ENCODE results near the gene ZNF823. TPM values are rescaled to one million over a fixed set of nuclear protein-coding genes. Genes with fewer than 3 reads are reported as not detected.

Gene ZNF823
- total and polyA plus RNA-seq, 2 donors (not counting 1 experiment from before 2014, with no cell fraction given), result 1.8 to 5.1 TPM

DNA sequence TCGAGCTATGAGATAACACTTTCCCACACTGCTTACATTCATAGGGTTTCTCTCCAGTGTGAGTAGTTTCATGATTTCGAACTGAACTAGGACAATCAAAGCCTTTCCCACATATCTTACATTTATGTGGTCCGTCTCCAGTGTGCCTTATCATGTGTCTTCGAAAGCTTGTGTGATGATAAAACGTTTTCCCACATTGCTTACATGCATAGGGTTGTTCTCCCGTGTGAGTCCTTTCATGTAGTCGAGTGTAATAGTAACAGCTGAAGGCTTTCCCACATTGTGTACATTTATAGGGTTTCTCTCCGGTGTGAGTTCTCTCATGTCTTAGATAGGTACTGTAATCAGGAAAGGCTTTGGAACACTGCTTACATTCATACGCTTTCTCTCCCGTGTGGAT lies 16.3 kb downstream of the ZNF823 start:
- no peak overlapping the region for H3K27ac ChIP-seq (ENCODE audit: low read length in 2 of 2)
- intact Hi-C loops (cut with micrococcal nuclease), result no loop called here
- H3K4me1 ChIP-seq (ENCODE audit: control insufficient read depth in 2 of 2, insufficient read depth in 2 of 2, low read length in 2 of 2), result no peaks in the 10 kb centered on the region
- no peak overlapping the region for H3K4me3 ChIP-seq (ENCODE audit: control extremely low read depth in 1 of 5, extremely low read depth in 1 of 5, insufficient read depth in 1 of 5, low read depth in 2 of 5, low read length in 4 of 5)
- Mint-ChIP-seq H3K4me1 (no peaks in the 10 kb centered on the region), H3K27me3 (no peaks in the 10 kb centered on the region), H3K9me3 (ENCODE audit: insufficient read depth) (peaks cover 13% of the 10 kb centered on the region), H3K4me3 (no peak overlapping the region), H3K27ac (no peak overlapping the region)
- POLR2A ChIA-PET, result no interaction called here
- no peak overlapping the region for H3K4me2 ChIP-seq (replicated peaks; ENCODE audit: low read depth, low read length, poor library complexity, severe bottlenecking)
- no peak for DNase-seq
- H3K27me3 ChIP-seq (replicated peaks in 1 of 4; ENCODE audit: control extremely low read depth in 1 of 4, control insufficient read depth in 3 of 4, insufficient read depth in 4 of 4, low read length in 3 of 4), result no peaks in the 10 kb centered on the region
- TF ChIP-seq, protein P1, sequence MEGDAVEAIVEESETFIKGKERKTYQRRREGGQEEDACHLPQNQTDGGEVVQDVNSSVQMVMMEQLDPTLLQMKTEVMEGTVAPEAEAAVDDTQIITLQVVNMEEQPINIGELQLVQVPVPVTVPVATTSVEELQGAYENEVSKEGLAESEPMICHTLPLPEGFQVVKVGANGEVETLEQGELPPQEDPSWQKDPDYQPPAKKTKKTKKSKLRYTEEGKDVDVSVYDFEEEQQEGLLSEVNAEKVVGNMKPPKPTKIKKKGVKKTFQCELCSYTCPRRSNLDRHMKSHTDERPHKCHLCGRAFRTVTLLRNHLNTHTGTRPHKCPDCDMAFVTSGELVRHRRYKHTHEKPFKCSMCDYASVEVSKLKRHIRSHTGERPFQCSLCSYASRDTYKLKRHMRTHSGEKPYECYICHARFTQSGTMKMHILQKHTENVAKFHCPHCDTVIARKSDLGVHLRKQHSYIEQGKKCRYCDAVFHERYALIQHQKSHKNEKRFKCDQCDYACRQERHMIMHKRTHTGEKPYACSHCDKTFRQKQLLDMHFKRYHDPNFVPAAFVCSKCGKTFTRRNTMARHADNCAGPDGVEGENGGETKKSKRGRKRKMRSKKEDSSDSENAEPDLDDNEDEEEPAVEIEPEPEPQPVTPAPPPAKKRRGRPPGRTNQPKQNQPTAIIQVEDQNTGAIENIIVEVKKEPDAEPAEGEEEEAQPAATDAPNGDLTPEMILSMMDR (IDR thresholded peaks at IDR 0.05), result no peak
- TF ChIP-seq EZH2 (IDR thresholded peaks at IDR 0.05; ENCODE audit: borderline replicate concordance, insufficient read depth, low read depth, low read length, poor library complexity, severe bottlenecking), result no peak
- H4K20me1 ChIP-seq (ENCODE audit: control insufficient read depth, insufficient read depth, low read length, poor library complexity, severe bottlenecking), result no peaks in the 10 kb centered on the region
- WGBS (ENCODE audit: insufficient coverage), result 100% methylated on average over 3 of the region's 10 CpGs
- no peaks in the 10 kb centered on the region for H3K79me2 ChIP-seq (ENCODE audit: control insufficient read depth, insufficient read depth, low read length)
- no peak overlapping the region for H3K9ac ChIP-seq (ENCODE audit: low read length)
- ATAC-seq (ENCODE audit: low read depth), result no peak
- peaks cover 7 to 16% (median 8%) of the 10 kb centered on the region in 3 donors for H3K9me3 ChIP-seq (ENCODE audit: control extremely low read depth in 1 of 3, control insufficient read depth in 2 of 3, insufficient read depth in 1 of 3, low read length in 2 of 3)
- CTCF ChIA-PET, result no interaction called here
- H2AFZ ChIP-seq (ENCODE audit: insufficient read depth, low read depth, low read length, poor library complexity, severe bottlenecking), result no peak overlapping the region
- peaks cover 6 to 14% of the 10 kb centered on the region in 2 experiments for H3K36me3 ChIP-seq (replicated peaks in 1 of 2; ENCODE audit: control extremely low read depth in 1 of 2, control insufficient read depth in 1 of 2, extremely low read depth in 1 of 2, insufficient read depth in 2 of 2, low read length in 1 of 2)

DNA sequence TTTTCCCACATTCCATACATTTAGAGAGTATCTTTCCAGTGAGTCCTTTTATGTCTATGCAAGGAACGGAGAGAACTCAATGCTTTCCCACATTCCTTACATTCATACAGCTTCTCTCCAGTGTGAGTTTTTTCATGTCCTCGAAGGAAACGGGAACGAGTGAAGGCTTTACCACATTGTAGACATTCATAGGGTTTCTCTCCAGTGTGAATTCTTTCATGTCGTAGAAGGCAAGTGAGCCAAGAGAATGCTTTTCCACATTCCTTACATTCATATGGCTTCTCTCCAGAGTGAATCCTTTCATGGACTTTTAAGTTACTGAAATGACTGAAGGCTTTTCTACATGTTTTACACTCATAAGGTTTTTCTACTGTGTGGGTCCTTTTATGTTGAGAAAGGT lies 17.1 kb downstream of the ZNF823 start:
- Mint-ChIP-seq H3K4me1 (no peaks in the 10 kb centered on the region), H3K9me3 (ENCODE audit: insufficient read depth) (peaks cover 13% of the 10 kb centered on the region), H3K27ac (no peak overlapping the region), H3K27me3 (no peaks in the 10 kb centered on the region), H3K4me3 (no peak overlapping the region)
- peaks cover 6 to 14% of the 10 kb centered on the region in 2 experiments for H3K36me3 ChIP-seq (replicated peaks in 1 of 2; ENCODE audit: control extremely low read depth in 1 of 2, control insufficient read depth in 1 of 2, extremely low read depth in 1 of 2, insufficient read depth in 2 of 2, low read length in 1 of 2)
- 100% methylated on average over 3 of the region's 5 CpGs for WGBS (ENCODE audit: insufficient coverage)
- no peak overlapping the region for H3K27ac ChIP-seq (ENCODE audit: low read length in 2 of 2)
- H3K4me3 ChIP-seq (ENCODE audit: control extremely low read depth in 1 of 5, extremely low read depth in 1 of 5, insufficient read depth in 1 of 5, low read depth in 2 of 5, low read length in 4 of 5), result no peak overlapping the region
- CTCF ChIA-PET, result no interaction called here
- intact Hi-C loops (cut with micrococcal nuclease), result no loop called here
- ATAC-seq (ENCODE audit: low read depth), result no peak
- H3K27me3 ChIP-seq (replicated peaks in 1 of 4; ENCODE audit: control extremely low read depth in 1 of 4, control insufficient read depth in 3 of 4, insufficient read depth in 4 of 4, low read length in 3 of 4), result no peaks in the 10 kb centered on the region
- H3K4me1 ChIP-seq (ENCODE audit: control insufficient read depth in 2 of 2, insufficient read depth in 2 of 2, low read length in 2 of 2), result no peaks in the 10 kb centered on the region
- POLR2A ChIA-PET, result no interaction called here
- no peak for TF ChIP-seq EZH2 (IDR thresholded peaks at IDR 0.05; ENCODE audit: borderline replicate concordance, insufficient read depth, low read depth, low read length, poor library complexity, severe bottlenecking)
- TF ChIP-seq, protein P1 (IDR thresholded peaks at IDR 0.05), result no peak
- DNase-seq, result no peak
- H3K9me3 ChIP-seq (ENCODE audit: control extremely low read depth in 1 of 3, control insufficient read depth in 2 of 3, insufficient read depth in 1 of 3, low read length in 2 of 3), result peaks cover 7 to 16% (median 8%) of the 10 kb centered on the region in 3 donors
- no peaks in the 10 kb centered on the region for H4K20me1 ChIP-seq (ENCODE audit: control insufficient read depth, insufficient read depth, low read length, poor library complexity, severe bottlenecking)
- H3K79me2 ChIP-seq (ENCODE audit: control insufficient read depth, insufficient read depth, low read length), result no peaks in the 10 kb centered on the region
- no peak overlapping the region for H3K9ac ChIP-seq (ENCODE audit: low read length)
- no peak overlapping the region for H3K4me2 ChIP-seq (replicated peaks; ENCODE audit: low read depth, low read length, poor library complexity, severe bottlenecking)
- H2AFZ ChIP-seq (ENCODE audit: insufficient read depth, low read depth, low read length, poor library complexity, severe bottlenecking), result no peak overlapping the region

Measured in B cell (primary cell).